ENCODE measurements around the gene C22orf39. TPM values are rescaled to one million over a fixed set of nuclear protein-coding genes. Genes with fewer than 3 reads are reported as not detected.

C22orf39 gene
- total and polyA plus RNA-seq, 5 donors from 2014 or later, result 37.2 to 73.0 (median 58.6) TPM

DNA sequence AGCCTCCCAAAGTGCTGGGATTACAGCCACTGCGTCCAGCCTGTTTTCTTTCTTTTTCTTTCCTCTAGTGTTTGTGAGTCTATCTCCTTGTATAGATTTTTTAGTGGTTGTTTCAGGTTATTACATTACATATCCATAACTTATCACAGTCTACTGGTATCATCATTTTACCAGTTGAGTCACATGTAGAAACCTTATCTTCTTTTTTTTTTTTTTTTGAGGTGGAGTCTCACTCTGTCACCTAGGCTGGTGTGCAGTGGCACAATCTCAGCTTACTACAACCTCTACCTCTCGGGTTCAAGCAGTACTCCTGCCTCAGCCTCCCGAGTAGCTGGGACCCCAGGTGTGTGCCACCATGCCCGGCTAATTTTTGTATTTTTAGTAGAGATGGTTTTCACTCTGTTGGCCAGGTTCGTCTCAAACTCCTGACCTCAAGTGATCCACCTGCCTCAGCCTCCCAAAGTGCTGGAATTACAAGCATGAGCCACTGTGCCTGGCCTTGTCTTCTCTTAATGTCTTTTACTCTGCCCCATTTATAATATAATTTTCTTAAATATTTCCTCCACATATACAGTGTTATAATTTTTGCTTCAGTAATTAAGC, 43.2 kb upstream of the C22orf39 start:
- Mint-ChIP-seq H3K27me3 (no peaks in the 10 kb centered on the region), H3K36me3 (no peaks in the 10 kb centered on the region), H3K4me3 (no peak overlapping the region), H3K27ac (no peak overlapping the region), H3K4me1 (peaks cover 9 to 27% (median 13%) of the 10 kb centered on the region in 4 donors), H3K9me3 (no peaks in the 10 kb centered on the region)
- DNase-seq (no peak), ATAC-seq (ENCODE audit: low read depth in 2 of 2) (no peak)
- no peaks in the 10 kb centered on the region for H3K36me3 ChIP-seq (ENCODE audit: control insufficient read depth, insufficient read depth, low read length)
- H3K9me3 ChIP-seq (ENCODE audit: control insufficient read depth in 2 of 2, low read length in 2 of 2), result no peaks in the 10 kb centered on the region
- H3K4me3 ChIP-seq (ENCODE audit: low read depth, low read length), result no peak overlapping the region
- H3K27ac ChIP-seq (ENCODE audit: insufficient read depth, low read length, poor library complexity, severe bottlenecking), result no peak overlapping the region
- no peaks in the 10 kb centered on the region for H3K27me3 ChIP-seq (ENCODE audit: control insufficient read depth, insufficient read depth, low read length)
- H3K4me1 ChIP-seq (ENCODE audit: control insufficient read depth, insufficient read depth, low read length, poor library complexity, severe bottlenecking), result peaks cover 9% of the 10 kb centered on the region

DNA sequence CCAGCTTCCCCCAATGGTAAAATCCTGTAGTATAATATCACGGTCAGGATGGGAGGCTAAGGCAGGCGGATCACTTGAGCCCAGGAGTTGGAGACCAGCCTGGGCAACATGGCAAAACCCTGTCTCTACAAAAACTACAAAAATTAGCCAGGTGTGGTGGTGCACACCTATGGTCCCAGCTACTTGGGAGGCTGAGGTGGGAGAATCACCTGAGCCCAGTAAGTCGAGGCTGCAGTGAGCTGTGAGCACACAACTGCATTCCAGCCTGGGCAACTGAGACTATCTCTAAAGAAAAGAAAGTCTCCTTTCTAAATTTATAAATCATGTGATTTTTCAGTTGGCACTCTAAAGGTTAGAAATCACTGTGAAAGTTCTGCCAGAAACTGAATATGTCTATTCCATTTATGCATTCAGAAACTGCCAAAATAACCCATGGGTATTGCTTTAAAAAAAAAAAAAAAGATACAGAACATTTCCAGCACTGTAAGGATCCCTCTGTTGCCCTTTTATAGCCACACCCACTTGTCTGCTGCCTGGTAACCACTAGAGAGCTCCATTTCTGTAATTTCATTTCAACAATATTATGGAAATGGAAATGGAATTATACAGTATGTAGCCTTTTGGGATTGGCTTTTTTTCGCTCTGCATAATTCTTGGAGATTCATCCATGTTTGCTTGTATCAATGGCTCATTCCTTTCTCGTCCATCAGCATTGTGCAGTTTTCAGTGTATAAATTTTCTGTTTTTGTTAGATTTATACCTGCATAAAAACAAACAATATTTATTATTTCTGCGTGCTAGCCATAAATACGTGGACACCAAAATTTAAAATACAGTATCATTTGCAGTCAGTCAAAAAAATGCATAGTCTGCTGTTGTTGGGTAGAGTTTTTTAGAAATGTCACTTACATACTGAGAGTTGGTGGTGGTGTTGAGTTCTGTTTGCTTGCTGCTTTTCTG, 41.7 kb upstream of the C22orf39 start:
- Mint-ChIP-seq H3K27ac (no peak overlapping the region), H3K4me3 (no peak overlapping the region), H3K9me3 (no peaks in the 10 kb centered on the region), H3K4me1 (peaks cover 3 to 15% (median 9%) of the 10 kb centered on the region in 4 donors), H3K27me3 (no peaks in the 10 kb centered on the region), H3K36me3 (no peaks in the 10 kb centered on the region)
- Histone ChIP-seq H3K4me1 (ENCODE audit: control insufficient read depth, insufficient read depth, low read length, poor library complexity, severe bottlenecking) (no peaks in the 10 kb centered on the region), H3K27me3 (ENCODE audit: control insufficient read depth, insufficient read depth, low read length) (no peaks in the 10 kb centered on the region), H3K27ac (ENCODE audit: insufficient read depth, low read length, poor library complexity, severe bottlenecking) (no peak overlapping the region), H3K4me3 (ENCODE audit: low read depth, low read length) (no peak overlapping the region), H3K36me3 (ENCODE audit: control insufficient read depth, insufficient read depth, low read length) (no peaks in the 10 kb centered on the region), H3K9me3 (ENCODE audit: control insufficient read depth in 2 of 2, low read length in 2 of 2) (no peaks in the 10 kb centered on the region)
- DNase-seq (no peak), ATAC-seq (ENCODE audit: low read depth in 2 of 2) (no peak)

DNA sequence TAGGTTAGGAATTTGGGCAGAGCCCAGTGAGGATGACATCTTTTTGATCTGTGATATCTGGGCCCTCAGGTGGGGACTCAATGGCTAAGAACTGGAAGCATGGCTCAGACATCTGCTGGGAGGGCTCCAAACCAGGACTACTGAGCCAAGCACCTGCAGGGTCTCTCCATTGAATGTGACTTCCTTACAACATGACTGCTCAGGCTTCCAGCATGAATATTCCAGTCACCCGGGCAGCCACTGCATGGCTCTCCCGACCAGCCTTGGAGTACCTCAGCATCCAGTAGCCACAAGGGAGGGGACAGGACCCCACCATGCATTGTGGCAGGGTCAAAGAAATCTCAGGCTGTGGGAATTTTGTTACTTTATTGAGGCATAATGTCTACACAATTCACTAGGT, 40.8 kb upstream of the C22orf39 start:
- Histone ChIP-seq H3K4me1 (ENCODE audit: control insufficient read depth, insufficient read depth, low read length, poor library complexity, severe bottlenecking) (no peaks in the 10 kb centered on the region), H3K9me3 (ENCODE audit: control insufficient read depth in 2 of 2, low read length in 2 of 2) (no peaks in the 10 kb centered on the region), H3K27ac (ENCODE audit: insufficient read depth, low read length, poor library complexity, severe bottlenecking) (no peak overlapping the region), H3K27me3 (ENCODE audit: control insufficient read depth, insufficient read depth, low read length) (no peaks in the 10 kb centered on the region), H3K36me3 (ENCODE audit: control insufficient read depth, insufficient read depth, low read length) (no peaks in the 10 kb centered on the region), H3K4me3 (ENCODE audit: low read depth, low read length) (no peak overlapping the region)
- ATAC-seq (ENCODE audit: low read depth in 2 of 2) (no peak), DNase-seq (no peak)
- H3K36me3 Mint-ChIP-seq, result no peaks in the 10 kb centered on the region
- no peaks in the 10 kb centered on the region for H3K27me3 Mint-ChIP-seq
- H3K9me3 Mint-ChIP-seq, result no peaks in the 10 kb centered on the region
- no peak overlapping the region for H3K27ac Mint-ChIP-seq
- no peak overlapping the region for H3K4me3 Mint-ChIP-seq
- H3K4me1 Mint-ChIP-seq, result peaks cover 3 to 15% (median 9%) of the 10 kb centered on the region in 4 donors

DNA sequence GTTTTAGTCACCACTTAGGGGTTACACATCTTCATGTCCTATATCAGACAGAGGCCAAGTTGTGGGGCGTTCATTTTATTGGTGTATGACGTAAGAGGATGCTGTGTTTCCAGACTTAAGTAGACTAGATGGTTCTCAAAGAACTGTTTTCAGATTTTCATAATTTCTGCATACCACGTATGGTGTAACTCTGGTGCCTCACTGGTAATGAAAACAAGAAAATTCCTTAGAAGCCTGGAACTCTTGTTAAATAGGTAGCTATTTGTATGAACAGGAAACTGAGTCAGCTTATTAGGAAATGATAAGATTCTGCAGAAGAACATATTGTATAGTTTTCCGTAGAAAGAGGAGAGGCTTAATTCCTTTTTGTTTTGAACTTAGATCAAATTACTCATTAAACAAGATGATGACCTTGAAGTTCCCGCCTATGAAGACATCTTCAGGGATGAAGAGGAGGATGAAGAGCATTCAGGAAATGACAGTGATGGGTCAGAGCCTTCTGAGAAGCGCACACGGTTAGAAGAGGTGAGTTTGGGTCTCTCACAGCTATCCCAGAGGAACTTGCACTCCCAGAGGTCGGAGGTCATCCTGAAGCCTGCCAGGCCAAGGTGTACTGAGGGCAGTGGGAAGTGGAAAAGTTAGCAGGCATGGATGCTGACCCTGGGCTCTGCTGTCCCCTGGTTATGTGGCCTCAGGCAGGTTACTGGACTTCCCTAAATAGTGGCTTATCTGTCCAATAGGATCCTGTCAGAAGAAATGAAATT, 36.2 kb upstream of the C22orf39 start:
- H3K4me1 Mint-ChIP-seq, result peaks cover 4 to 13% (median 8%) of the 10 kb centered on the region in 4 donors
- no peaks in the 10 kb centered on the region for H3K27me3 ChIP-seq (ENCODE audit: control insufficient read depth, insufficient read depth, low read length)
- no peaks in the 10 kb centered on the region for H3K36me3 ChIP-seq (ENCODE audit: control insufficient read depth, insufficient read depth, low read length)
- no peaks in the 10 kb centered on the region for H3K27me3 Mint-ChIP-seq
- H3K9me3 Mint-ChIP-seq, result no peaks in the 10 kb centered on the region
- H3K27ac ChIP-seq (ENCODE audit: insufficient read depth, low read length, poor library complexity, severe bottlenecking), result no peak overlapping the region
- no peak overlapping the region for H3K4me3 ChIP-seq (ENCODE audit: low read depth, low read length)
- H3K36me3 Mint-ChIP-seq, result no peaks in the 10 kb centered on the region
- no peak overlapping the region for H3K27ac Mint-ChIP-seq
- H3K4me3 Mint-ChIP-seq, result peak overlapping the region in 2 of 4 donors; percentile 6 to 56
- H3K4me1 ChIP-seq (ENCODE audit: control insufficient read depth, insufficient read depth, low read length, poor library complexity, severe bottlenecking), result peaks cover 5% of the 10 kb centered on the region
- H3K9me3 ChIP-seq (ENCODE audit: control insufficient read depth in 2 of 2, low read length in 2 of 2), result no peaks in the 10 kb centered on the region
- DNase-seq (no peak), ATAC-seq (ENCODE audit: low read depth in 2 of 2) (no peak)

DNA sequence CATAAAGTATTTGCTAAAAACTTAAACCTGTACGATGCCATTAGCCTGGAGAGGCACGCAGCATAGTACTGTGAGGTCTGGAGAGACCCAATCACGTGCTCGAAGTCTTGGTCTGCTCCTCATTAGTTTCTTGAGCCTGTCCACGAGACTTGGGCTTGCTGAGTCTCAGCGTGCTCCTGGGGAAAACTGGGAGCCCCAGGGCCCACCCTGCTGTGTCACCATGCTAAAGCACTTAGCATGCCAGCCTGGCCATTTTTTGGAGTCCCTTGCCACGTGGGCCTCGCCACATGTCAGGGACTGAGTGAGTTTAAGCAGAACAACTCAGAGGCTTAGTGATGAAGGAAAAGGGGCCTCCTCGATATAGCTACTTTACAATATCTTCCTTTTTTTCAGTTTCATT, 34.8 kb upstream of the C22orf39 start:
- Mint-ChIP-seq H3K4me3 (peak overlapping the region in 1 of 4 donors; percentile 32), H3K36me3 (no peaks in the 10 kb centered on the region), H3K27ac (no peak overlapping the region), H3K4me1 (peaks cover 11 to 26% (median 18%) of the 10 kb centered on the region in 4 donors), H3K27me3 (no peaks in the 10 kb centered on the region), H3K9me3 (no peaks in the 10 kb centered on the region)
- Histone ChIP-seq H3K36me3 (ENCODE audit: control insufficient read depth, insufficient read depth, low read length) (no peaks in the 10 kb centered on the region), H3K27ac (ENCODE audit: insufficient read depth, low read length, poor library complexity, severe bottlenecking) (no peak overlapping the region), H3K27me3 (ENCODE audit: control insufficient read depth, insufficient read depth, low read length) (no peaks in the 10 kb centered on the region), H3K4me1 (ENCODE audit: control insufficient read depth, insufficient read depth, low read length, poor library complexity, severe bottlenecking) (peaks cover 15% of the 10 kb centered on the region), H3K9me3 (ENCODE audit: control insufficient read depth in 2 of 2, low read length in 2 of 2) (no peaks in the 10 kb centered on the region), H3K4me3 (ENCODE audit: low read depth, low read length) (no peak overlapping the region)
- ATAC-seq (ENCODE audit: low read depth in 2 of 2) (no peak), DNase-seq (no peak)

DNA sequence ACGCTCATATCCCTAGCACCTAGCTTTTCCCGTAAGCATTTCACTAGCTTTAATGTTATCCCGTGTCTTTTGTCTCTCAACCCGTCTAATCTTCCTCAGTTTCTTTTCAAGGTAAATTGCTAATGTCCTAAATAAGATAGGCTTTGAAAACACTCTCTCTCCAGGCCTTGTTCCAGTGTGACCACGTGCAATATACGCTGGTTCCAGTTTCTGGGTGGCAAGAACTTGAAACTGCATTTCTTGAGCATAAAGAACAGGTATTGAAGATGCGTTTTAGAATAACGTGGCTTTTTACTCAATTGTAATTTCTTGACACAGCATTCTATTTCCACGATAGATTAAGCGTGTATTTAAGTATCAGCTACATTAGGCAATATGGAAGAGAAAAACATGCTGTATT, 33.3 kb upstream of the C22orf39 start:
- no peak for DNase-seq
- Mint-ChIP-seq H3K9me3 (no peaks in the 10 kb centered on the region), H3K36me3 (no peaks in the 10 kb centered on the region), H3K4me3 (peak overlapping the region in 3 of 4 donors; percentile 26 to 98 (median 96)), H3K27me3 (no peaks in the 10 kb centered on the region), H3K27ac (no peak overlapping the region), H3K4me1 (peaks cover 15 to 36% (median 27%) of the 10 kb centered on the region in 4 donors)
- H3K27ac ChIP-seq (ENCODE audit: insufficient read depth, low read length, poor library complexity, severe bottlenecking), result no peak overlapping the region
- no peaks in the 10 kb centered on the region for H3K9me3 ChIP-seq (ENCODE audit: control insufficient read depth in 2 of 2, low read length in 2 of 2)
- peak overlapping the region; percentile 99 for H3K4me3 ChIP-seq (ENCODE audit: low read depth, low read length)
- peaks cover 26% of the 10 kb centered on the region for H3K4me1 ChIP-seq (ENCODE audit: control insufficient read depth, insufficient read depth, low read length, poor library complexity, severe bottlenecking)
- ATAC-seq (ENCODE audit: low read depth in 2 of 2), result no peak
- H3K36me3 ChIP-seq (ENCODE audit: control insufficient read depth, insufficient read depth, low read length), result peaks cover 4% of the 10 kb centered on the region
- no peaks in the 10 kb centered on the region for H3K27me3 ChIP-seq (ENCODE audit: control insufficient read depth, insufficient read depth, low read length)

DNA sequence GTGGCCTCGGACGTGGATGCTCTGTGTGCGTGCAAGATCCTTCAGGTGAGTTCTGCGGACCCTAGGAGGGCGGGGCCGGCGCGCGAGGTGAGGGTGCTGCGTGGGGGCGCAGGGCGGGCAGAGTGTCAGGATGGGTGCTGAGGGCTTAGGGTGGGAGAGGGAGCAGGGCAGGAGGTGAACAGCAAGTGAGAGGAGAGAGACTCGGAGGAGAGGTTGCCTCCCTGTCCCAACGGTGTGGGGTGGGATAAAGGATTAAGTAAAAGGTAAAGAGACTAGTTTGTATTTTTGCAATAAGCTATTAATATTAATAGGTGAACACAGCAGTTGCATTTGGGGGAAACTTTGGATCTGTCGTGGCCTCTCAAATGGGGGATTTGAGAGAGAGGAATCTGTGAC, 32.7 kb upstream of the C22orf39 start:
- Histone ChIP-seq H3K9me3 (ENCODE audit: control insufficient read depth in 2 of 2, low read length in 2 of 2) (no peaks in the 10 kb centered on the region), H3K27ac (ENCODE audit: insufficient read depth, low read length, poor library complexity, severe bottlenecking) (peak overlapping the region; percentile 99), H3K4me1 (ENCODE audit: control insufficient read depth, insufficient read depth, low read length, poor library complexity, severe bottlenecking) (peaks cover 30% of the 10 kb centered on the region), H3K4me3 (ENCODE audit: low read depth, low read length) (peak overlapping the region; percentile 99), H3K36me3 (ENCODE audit: control insufficient read depth, insufficient read depth, low read length) (peaks cover 6% of the 10 kb centered on the region), H3K27me3 (ENCODE audit: control insufficient read depth, insufficient read depth, low read length) (no peaks in the 10 kb centered on the region)
- no peak for DNase-seq
- H3K9me3 Mint-ChIP-seq, result no peaks in the 10 kb centered on the region
- H3K36me3 Mint-ChIP-seq, result peaks cover 2% of the 10 kb centered on the region
- H3K27me3 Mint-ChIP-seq, result no peaks in the 10 kb centered on the region
- peak overlapping the region; percentile 95 to 98 (median 96) for H3K4me3 Mint-ChIP-seq
- peaks cover 17 to 39% (median 33%) of the 10 kb centered on the region in 4 donors for H3K4me1 Mint-ChIP-seq
- ATAC-seq (ENCODE audit: low read depth in 2 of 2), result no peak
- peak overlapping the region; percentile 91 to 100 (median 100) for H3K27ac Mint-ChIP-seq
